Fibroblast of skin of right biceps (primary cell): ENCODE measurements around the gene ATP6V0A1.

Experiments used
- DNase-seq: peaks from one replicate; pipeline ENCODE4 v3.0.0-alpha.2; 2013

The ATP6V0A1 gene

DNA sequence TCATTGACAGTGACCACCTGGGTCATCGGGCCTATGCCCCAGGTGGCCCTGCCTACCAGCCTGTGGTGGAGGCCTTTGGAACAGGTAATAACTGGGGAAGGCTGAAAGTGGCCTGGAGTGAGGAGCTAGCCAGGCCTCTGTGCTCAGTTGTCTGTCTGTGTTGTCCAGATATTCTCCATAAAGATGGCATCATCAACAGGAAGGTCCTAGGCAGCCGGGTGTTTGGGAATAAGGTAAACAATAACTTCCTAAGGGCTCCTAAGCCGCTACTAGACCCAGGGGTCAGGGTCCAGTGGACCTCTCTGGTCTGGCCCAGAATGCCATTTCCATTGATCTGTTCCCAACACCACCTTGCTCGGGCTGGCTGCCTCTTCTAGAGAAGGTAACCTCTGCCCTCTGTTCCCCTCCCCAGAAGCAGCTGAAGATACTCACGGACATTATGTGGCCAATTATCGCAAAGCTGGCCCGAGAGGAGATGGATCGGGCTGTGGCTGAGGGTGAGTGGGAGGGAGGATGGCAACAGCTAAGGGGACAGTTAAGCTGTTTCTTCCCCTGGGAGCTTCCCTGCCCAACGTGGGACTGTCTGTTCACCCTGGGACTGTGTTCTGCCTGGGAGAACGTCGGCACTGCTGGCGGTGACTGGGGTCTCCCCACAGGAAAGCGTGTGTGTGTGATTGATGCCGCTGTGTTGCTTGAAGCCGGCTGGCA lies 106.3 kb downstream of the ATP6V0A1 start:
- no peak for DNase-seq

- no peak for DNase-seq
These were observed 107.0 kb downstream of the ATP6V0A1 start for GRCh38 chr17:42565523-42566214.

- DNase-seq: no peak
These were observed 107.7 kb downstream of the ATP6V0A1 start for GRCh38 chr17:42566215-42566882.

- peak; percentile 91 for DNase-seq
These were observed 108.3 kb downstream of the ATP6V0A1 start, which contains the start of gene MLX for GRCh38 chr17:42566883-42567573. Gene MLX (plus strand): TSS chr17:42567100. CDS start chr17:42567125, 25 bp downstream.

GRCh38 chr17:42568341-42569111 lies 109.8 kb downstream of the ATP6V0A1 start:
- DNase-seq: no peak

GRCh38 chr17:42571435-42572225 lies 113.0 kb downstream of the ATP6V0A1 start:
- no peak for DNase-seq
